Tibial nerve (tissue), 4 donors: ENCODE data around the gene PREB. TPM values are rescaled to one million over a fixed set of nuclear protein-coding genes. Genes with fewer than 3 reads are reported as not detected.

Experiments used
- DNase-seq, 2 donors: peaks; one replicate each; pipeline ENCODE4 v3.0.0-alpha.2; 2019; ENCODE audit warnings: low spot score in 2 of 2
- H3K27ac ChIP-seq, 4 donors: fragments of 200-600 bp; sonication (generic) in 3 of 4; one replicate each; pipeline ENCODE4 v1.5.1; 2017 to 2019; ENCODE audit warnings: mild to moderate bottlenecking in 1 of 4
- H3K27me3 ChIP-seq, 2 donors: fragments of 200-600 bp; sonication (generic) in 1 of 2; one replicate each; pipeline versions ENCODE4 v1.5.1 to v1.6.0; 2017 to 2019
- H3K36me3 ChIP-seq, 3 donors: fragments of 200-600 bp; sonication (generic); one replicate each; pipeline ENCODE4 v1.5.1; 2018 to 2019
- H3K4me1 ChIP-seq, 4 donors: fragments of 200-600 bp; sonication (generic) in 3 of 4; one replicate each; pipeline ENCODE4 v1.5.1; 2017 to 2019
- H3K4me3 ChIP-seq, 4 donors: fragments of 200-600 bp; sonication (generic) in 3 of 4; one replicate each; pipeline ENCODE4 v1.5.1; 2017 to 2019; ENCODE audit warnings: mild to moderate bottlenecking in 1 of 4, moderate library complexity in 1 of 4
- H3K9me3 ChIP-seq, 4 donors: fragments of 200-600 bp; sonication (generic) in 3 of 4; one replicate each; pipeline ENCODE4 v1.5.1; 2017 to 2019
- CTCF ChIP-seq, 5 experiments: fragments of 200-600 bp in 3 of 5; fragments of 450-650 bp in 2 of 5; sonication (generic) in 3 of 5; IDR thresholded peaks; one replicate each; pipeline ENCODE4 v1.5.1; 2016 to 2019; ENCODE audit warnings: antibody characterized with exemption in 5 of 5, mild to moderate bottlenecking in 3 of 5, moderate library complexity in 2 of 5
- EP300 ChIP-seq, 2 donors: sonication (generic); formaldehyde crosslinking; IDR thresholded peaks; one replicate each; pipeline ENCODE4 v1.6.1; 2017; ENCODE audit warnings: antibody characterized with exemption in 2 of 2, mild to moderate bottlenecking in 1 of 2
- POLR2A ChIP-seq, 2 donors: fragments of 450-650 bp; IDR thresholded peaks; one replicate each; pipeline ENCODE4 v1.6.1; 2017; ENCODE audit warnings: antibody characterized with exemption in 2 of 2, mild to moderate bottlenecking in 2 of 2, moderate library complexity in 2 of 2
- WGBS, 2 donors: methylation state at CpG; one replicate each; pipeline ENCODE4 v1.1.5; 2018; 5-methylcytosine and 5-hydroxymethylcytosine counted together
- total RNA-seq, 4 donors: library from RNA; depleted of rRNA; stranded (reverse); fragments of >200 nt; gene quantifications; one replicate each; pipeline ENCODE4 v1.1.0, GENCODE V29; 2016

PREB gene
- total RNA-seq, 4 donors from 2014 or later = 54.4 to 114 (median 80.1) TPM

GRCh38 chr2:27084297-27085061 lies 50.0 kb downstream of the PREB start:
- 77 to 78% methylated on average over 6 of the region's 6 CpGs for WGBS, 2 donors
- no peak overlapping the region for H3K4me3 ChIP-seq
- H3K27me3 ChIP-seq = no peaks in the 10 kb centered on the region
- TF ChIP-seq POLR2A (IDR thresholded peaks at IDR 0.05) (no peak), EP300 (IDR thresholded peaks at IDR 0.05) (no peak)
- peak overlapping the region in 1 of 4 donors; percentile 92 for H3K27ac ChIP-seq
- H3K9me3 ChIP-seq = no peaks in the 10 kb centered on the region
- H3K36me3 ChIP-seq = peaks cover 0 to 14% (median 0%) of the 10 kb centered on the region in 3 donors
- DNase-seq = no peak
- H3K4me1 ChIP-seq = peaks cover 0 to 53% (median 37%) of the 10 kb centered on the region in 4 donors

GRCh38 chr2:27083410-27084296 lies 50.8 kb downstream of the PREB start:
- DNase-seq = no peak
- Histone ChIP-seq H3K4me3 (no peak overlapping the region), H3K27ac (no peak overlapping the region), H3K9me3 (no peaks in the 10 kb centered on the region), H3K4me1 (peaks cover 0 to 61% (median 44%) of the 10 kb centered on the region in 4 donors), H3K27me3 (no peaks in the 10 kb centered on the region), H3K36me3 (peaks cover 0 to 14% (median 0%) of the 10 kb centered on the region in 3 donors)
- WGBS, 2 donors = 79 to 87% methylated on average over 16 to 20 of the region's 20 CpGs
- TF ChIP-seq POLR2A (IDR thresholded peaks at IDR 0.05) = no peak
- TF ChIP-seq CTCF (IDR thresholded peaks at IDR 0.05) = no peak
- no peak for TF ChIP-seq EP300 (IDR thresholded peaks at IDR 0.05)

- WGBS, 2 donors = 80 to 81% methylated on average over 17 to 19 of the region's 27 CpGs
- no peak for DNase-seq
- Histone ChIP-seq H3K4me1 (peaks cover 0 to 69% (median 47%) of the 10 kb centered on the region in 4 donors), H3K27me3 (no peaks in the 10 kb centered on the region), H3K27ac (peak overlapping the region in 1 of 4 donors; percentile 35), H3K36me3 (peaks cover 0 to 14% (median 0%) of the 10 kb centered on the region in 3 donors), H3K4me3 (no peak overlapping the region), H3K9me3 (no peaks in the 10 kb centered on the region)
- TF ChIP-seq EP300 (IDR thresholded peaks at IDR 0.05) (no peak), POLR2A (IDR thresholded peaks at IDR 0.05) (no peak), CTCF (IDR thresholded peaks at IDR 0.05) (no peak)
These were observed 51.5 kb downstream of the PREB start for GRCh38 chr2:27082773-27083409.

GRCh38 chr2:27081984-27082772 lies 52.3 kb downstream of the PREB start:
- TF ChIP-seq CTCF (IDR thresholded peaks at IDR 0.05) (no peak), POLR2A (IDR thresholded peaks at IDR 0.05) (no peak), EP300 (IDR thresholded peaks at IDR 0.05) (no peak)
- H3K9me3 ChIP-seq = no peaks in the 10 kb centered on the region

More at GRCh38 chr2:27081984-27082772, 52.3 kb downstream of the PREB start:
- Histone ChIP-seq H3K27ac (peak overlapping the region in 3 of 4 donors; percentile 35 to 83 (median 77)), H3K27me3 (no peaks in the 10 kb centered on the region), H3K36me3 (peaks cover 0 to 14% (median 0%) of the 10 kb centered on the region in 3 donors), H3K4me1 (peaks cover 0 to 66% (median 48%) of the 10 kb centered on the region in 4 donors), H3K4me3 (no peak overlapping the region)
- WGBS, 2 donors = 78 to 79% methylated on average over 21 to 24 of the region's 38 CpGs
- DNase-seq = no peak

Other genes with a start within 250 kb of the PREB start
- gene MAPRE3, start 164.0 kb downstream of the PREB start, total RNA-seq = 10 to 100 TPM; 16.6 to 26.4 (median 19.7) TPM
- gene TMEM214, start 101.7 kb downstream of the PREB start, total RNA-seq = 10 to 100 TPM; 45.7 to 71.4 (median 53.4) TPM
- 10 to 100 TPM; 12.1 to 14.4 (median 14.3) TPM for gene AGBL5, start 83.0 kb downstream of the PREB start, total RNA-seq
- gene OST4, start 63.0 kb downstream of the PREB start, total RNA-seq = 100 to 1,000 TPM; 111 to 217 (median 166) TPM
- gene EMILIN1, start 56.0 kb downstream of the PREB start, total RNA-seq = 10 to 100 TPM; 56.6 to 95.1 (median 70.1) TPM
- 10 to 100 TPM in 2 of 4 donors, 1 to 10 TPM in 2; 5.1 to 12.2 (median 9.1) TPM for gene KHK, start 47.9 kb downstream of the PREB start, total RNA-seq
- 10 to 100 TPM in 1 of 4 donors, 1 to 10 TPM in 3; 2.8 to 15.9 (median 8.4) TPM for gene CGREF1, start 15.5 kb downstream of the PREB start, total RNA-seq
- gene ABHD1, start 10.8 kb downstream of the PREB start, total RNA-seq = under 1 TPM in 3 of 4 donors, not detected in 1; 0.42 to 0.78 (median 0.44) TPM
- gene PRR30, start 4.8 kb upstream of the PREB start, total RNA-seq = not detected
- not detected for gene TCF23, start 14.4 kb upstream of the PREB start, total RNA-seq
- 100 to 1,000 TPM; 107 to 210 (median 124) TPM for gene ATRAID, start 77.4 kb upstream of the PREB start, total RNA-seq
- 10 to 100 TPM; 19.0 to 50.0 (median 41.5) TPM for gene SLC5A6, start 77.6 kb upstream of the PREB start, total RNA-seq
- gene CAD, start 82.7 kb upstream of the PREB start, total RNA-seq = 10 to 100 TPM; 18.6 to 69.6 (median 32.9) TPM
- under 1 TPM in 1 of 4 donors, not detected in 3; 0.44 TPM for gene SLC30A3, start 128.4 kb upstream of the PREB start, total RNA-seq
- gene DNAJC5G, start 140.8 kb upstream of the PREB start, total RNA-seq = 1 to 10 TPM in 1 of 4 donors, not detected in 3; 2.5 TPM
- 1 to 10 TPM in 2 of 4 donors, under 1 TPM in 2; 0.21 to 2.7 (median 1.3) TPM for gene TRIM54, start 147.8 kb upstream of the PREB start, total RNA-seq
- gene UCN, start 173.8 kb upstream of the PREB start, total RNA-seq = 10 to 100 TPM; 14.9 to 24.0 (median 16.8) TPM
- gene MPV17, start 188.5 kb upstream of the PREB start, total RNA-seq = 100 to 1,000 TPM in 1 of 4 donors, 10 to 100 TPM in 3; 68.4 to 105 (median 87.3) TPM
- 10 to 100 TPM; 38.9 to 54.0 (median 46.0) TPM for gene GTF3C2, start 222.1 kb upstream of the PREB start, total RNA-seq
- gene EIF2B4, start 235.7 kb upstream of the PREB start, total RNA-seq = 10 to 100 TPM; 43.3 to 69.0 (median 59.8) TPM
- 10 to 100 TPM; 71.6 to 97.7 (median 90.8) TPM for gene SNX17, start 236.0 kb upstream of the PREB start, total RNA-seq
- 10 to 100 TPM; 12.9 to 16.8 (median 14.4) TPM for gene ZNF513, start 246.1 kb upstream of the PREB start, total RNA-seq